Activated CD4-positive, alpha-beta T cell treated with anti-CD3 and anti-CD28 coated beads, Interleukin-2, Interleukin-4, amounts not matched to agents 100 ng/mL and 50 ng/mL, durations not matched to agents 16 hours and 8 hours (primary cell): ENCODE measurements around the gene PCDHA8.
"Not testable (repeated sequence)": the region's sequence is repeated elsewhere in the genome, so short reads cannot be mapped to it uniquely, and the experiment has no call there.

Experiments
- DNase-seq: peaks from one replicate; pipeline ENCODE4 v3.0.0-alpha.2; 2020; ENCODE audit warnings: low spot score

Gene PCDHA8

GRCh38 chr5:140827704-140828361 lies 13.2 kb upstream of the PCDHA8 start, which contains the start of gene PCDHA6:
Gene PCDHA6 (plus strand): TSS chr5:140827960. CDS start chr5:140828092, 132 bp downstream.
- no peak for DNase-seq

GRCh38 chr5:140828362-140828737 lies 12.6 kb upstream of the PCDHA8 start:
- no peak for DNase-seq

- DNase-seq: not testable (repeated sequence)
Observed at GRCh38 chr5:140829511-140830501, 11.2 kb upstream of the PCDHA8 start.

GRCh38 chr5:140833993-140834392 lies 7.0 kb upstream of the PCDHA8 start, which contains the start of gene PCDHA7:
Gene PCDHA7 (plus strand): TSS chr5:140834269. CDS start chr5:140834384, 115 bp downstream.
- DNase-seq: no peak

GRCh38 chr5:140834439-140835008 lies 6.5 kb upstream of the PCDHA8 start:
- not testable (repeated sequence) for DNase-seq

- DNase-seq: no peak
Observed at GRCh38 chr5:140835622-140836510, 5.1 kb upstream of the PCDHA8 start.

- DNase-seq: no peak
Observed at GRCh38 chr5:140842798-140843733, 2.1 kb downstream of the PCDHA8 start.

GRCh38 chr5:140848139-140849102 lies 7.4 kb downstream of the PCDHA8 start, which contains the start of gene PCDHA9:
Gene PCDHA9 (plus strand): TSS chr5:140848382. CDS start chr5:140848496, 114 bp downstream.
- DNase-seq: not testable (repeated sequence)

GRCh38 chr5:140849831-140850634 lies 9.0 kb downstream of the PCDHA8 start:
- not testable (repeated sequence) for DNase-seq

GRCh38 chr5:140855772-140856674 lies 15.0 kb downstream of the PCDHA8 start, which contains the start of gene PCDHA10:
Gene PCDHA10 (plus strand): TSS chr5:140855897. CDS start chr5:140856049, 152 bp downstream.
- no peak for DNase-seq

- no peak for DNase-seq
Observed at GRCh38 chr5:140857177-140857986, 16.4 kb downstream of the PCDHA8 start.

GRCh38 chr5:140857987-140858240 lies 16.9 kb downstream of the PCDHA8 start:
- DNase-seq: no peak

GRCh38 chr5:140862441-140863295 lies 21.7 kb downstream of the PCDHA8 start:
- no peak for DNase-seq

GRCh38 chr5:140868721-140869554 lies 28.0 kb downstream of the PCDHA8 start, which contains the start of gene PCDHA11:
Gene PCDHA11 (plus strand): TSS chr5:140868957. CDS start chr5:140869104, 147 bp downstream.
- DNase-seq: no peak
